Kidney (tissue), 14 donors: ENCODE results near the gene TIAM2. TPM values are rescaled to one million over a fixed set of nuclear protein-coding genes. Genes with fewer than 3 reads are reported as not detected.

Experiments used
- DNase-seq, 5 donors: peaks; one replicate each; pipeline ENCODE4 v3.0.0-alpha.2; 2013 to 2020
- FAIRE-seq: peaks from 2 replicates; lab custom pipeline; 2012; peaks lifted over from hg19 to GRCh38; lab: Jason Lieb, UNC
- H3K27ac ChIP-seq, 2 donors: one replicate each; pipeline ENCODE4 v1.7.0; 2013; ENCODE audit warnings: low read depth in 2 of 2, low read length in 2 of 2, inconsistent platforms in 1 of 2
- H3K27me3 ChIP-seq: one replicate; pipeline ENCODE4 v1.7.1; 2013; ENCODE audit warnings: low read length, inconsistent platforms; ENCODE audit not compliant: control insufficient read depth, insufficient read depth
- H3K36me3 ChIP-seq, 3 donors: one replicate each; pipeline versions ENCODE4 v1.7.0 to v1.7.1; 2013; ENCODE audit warnings: low read length in 3 of 3, control low read depth in 1 of 3, inconsistent platforms in 1 of 3; ENCODE audit not compliant: insufficient read depth in 3 of 3, control insufficient read depth in 2 of 3
- H3K4me1 ChIP-seq, 3 donors: one replicate each; pipeline versions ENCODE4 v1.7.0 to v1.7.1; 2013; ENCODE audit warnings: low read length in 3 of 3, inconsistent platforms in 1 of 3, low read depth in 1 of 3; ENCODE audit not compliant: control insufficient read depth in 2 of 3, insufficient read depth in 2 of 3
- H3K4me3 ChIP-seq, 3 donors: one replicate each; pipeline versions ENCODE4 v1.7.0 to v1.8.1; 2013; ENCODE audit warnings: low read length in 3 of 3, control low read depth in 1 of 3, inconsistent platforms in 1 of 3
- H3K9ac ChIP-seq, 3 donors: one replicate each; pipeline versions ENCODE4 v1.7.0 to v1.7.1; 2013; ENCODE audit warnings: low read length in 3 of 3, control low read depth in 1 of 3, inconsistent platforms in 1 of 3
- H3K9me3 ChIP-seq, 3 donors: one replicate each; pipeline versions ENCODE4 v1.7.0 to v1.7.1; 2013; ENCODE audit warnings: low read length in 3 of 3, control low read depth in 1 of 3, inconsistent platforms in 1 of 3; ENCODE audit not compliant: control insufficient read depth in 2 of 3, insufficient read depth in 1 of 3
- intact Hi-C: fragments of 100-400 bp; cut with DNase I; formaldehyde crosslinking; loops from one replicate; pipeline ENCODE4 v1.11.1; 2022
- polyA plus RNA-seq: library from polyadenylated mRNA; stranded (reverse); fragments of 350-450 nt; fragmentation: Illumina TruSeq; extraction: RNeasy Lipid Tissue Mini Kit (QIAGEN cat#74804); gene quantifications from one replicate; pipeline ENCODE4 v1.2.3, GENCODE V29; 2014; ENCODE audit warnings: low read depth, low replicate concordance; ENCODE audit not compliant: insufficient read depth
- total RNA-seq: library from RNA; stranded (reverse); fragmentation: NEBNext Ultra II Directional; extraction: Animal tissue kit (Norgen Biotek cat#: 25700); gene quantifications from one replicate; pipeline ENCODE4 v1.2.1, GENCODE V29; 2021
- TF ChIP-seq, protein P1 (sequence below): IDR thresholded peaks from 3 replicates; pipeline ENCODE4 v1.5.1; 2012; ENCODE audit warnings: mild to moderate bottlenecking, moderate library complexity, borderline replicate concordance; ENCODE audit not compliant: insufficient read depth; ENCODE audit errors: extremely low read depth
- donor health status: control.
- donor health status: control.
- donor health status: control.
- donor health status: control.
- donor health status: control.
- donor health status: DM: yes; HTN: yes; CAD: no.
- donor health status: Normal renal cell carcinoma (clear cell type).

TIAM2 gene
- total and polyA plus RNA-seq, 2 donors from 2014 or later: 6.8 to 7.6 TPM

DNA sequence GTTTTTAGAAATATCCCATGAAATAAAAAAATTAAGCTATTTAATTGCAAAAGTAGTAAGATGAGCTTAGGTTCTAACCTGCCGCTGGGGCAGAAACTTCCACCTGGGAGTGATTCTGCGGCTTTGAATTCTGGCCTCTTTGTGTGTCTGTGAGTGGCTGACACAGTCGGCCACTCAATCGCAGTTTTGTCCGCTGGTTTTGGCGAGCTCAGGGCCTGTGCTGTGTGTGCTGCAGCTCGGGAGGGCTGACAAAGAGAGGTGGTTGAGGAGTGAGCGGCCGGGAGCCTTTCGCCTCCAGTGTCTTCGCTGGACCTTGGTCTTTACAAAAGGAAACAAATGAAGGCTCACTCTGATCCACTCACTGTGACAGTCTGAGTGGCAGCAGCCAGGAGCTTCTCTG, 128.4 kb downstream of the TIAM2 start:
- intact Hi-C loops: no loop called here
- DNase-seq: no peak
- Histone ChIP-seq H3K27ac (no peak overlapping the region), H3K36me3 (no peaks in the 10 kb centered on the region), H3K4me1 (no peaks in the 10 kb centered on the region), H3K4me3 (no peak overlapping the region), H3K27me3 (no peaks in the 10 kb centered on the region), H3K9me3 (no peaks in the 10 kb centered on the region), H3K9ac (no peak overlapping the region)
- TF ChIP-seq, protein P1, sequence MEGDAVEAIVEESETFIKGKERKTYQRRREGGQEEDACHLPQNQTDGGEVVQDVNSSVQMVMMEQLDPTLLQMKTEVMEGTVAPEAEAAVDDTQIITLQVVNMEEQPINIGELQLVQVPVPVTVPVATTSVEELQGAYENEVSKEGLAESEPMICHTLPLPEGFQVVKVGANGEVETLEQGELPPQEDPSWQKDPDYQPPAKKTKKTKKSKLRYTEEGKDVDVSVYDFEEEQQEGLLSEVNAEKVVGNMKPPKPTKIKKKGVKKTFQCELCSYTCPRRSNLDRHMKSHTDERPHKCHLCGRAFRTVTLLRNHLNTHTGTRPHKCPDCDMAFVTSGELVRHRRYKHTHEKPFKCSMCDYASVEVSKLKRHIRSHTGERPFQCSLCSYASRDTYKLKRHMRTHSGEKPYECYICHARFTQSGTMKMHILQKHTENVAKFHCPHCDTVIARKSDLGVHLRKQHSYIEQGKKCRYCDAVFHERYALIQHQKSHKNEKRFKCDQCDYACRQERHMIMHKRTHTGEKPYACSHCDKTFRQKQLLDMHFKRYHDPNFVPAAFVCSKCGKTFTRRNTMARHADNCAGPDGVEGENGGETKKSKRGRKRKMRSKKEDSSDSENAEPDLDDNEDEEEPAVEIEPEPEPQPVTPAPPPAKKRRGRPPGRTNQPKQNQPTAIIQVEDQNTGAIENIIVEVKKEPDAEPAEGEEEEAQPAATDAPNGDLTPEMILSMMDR: no peak
- no peak for FAIRE-seq

DNA sequence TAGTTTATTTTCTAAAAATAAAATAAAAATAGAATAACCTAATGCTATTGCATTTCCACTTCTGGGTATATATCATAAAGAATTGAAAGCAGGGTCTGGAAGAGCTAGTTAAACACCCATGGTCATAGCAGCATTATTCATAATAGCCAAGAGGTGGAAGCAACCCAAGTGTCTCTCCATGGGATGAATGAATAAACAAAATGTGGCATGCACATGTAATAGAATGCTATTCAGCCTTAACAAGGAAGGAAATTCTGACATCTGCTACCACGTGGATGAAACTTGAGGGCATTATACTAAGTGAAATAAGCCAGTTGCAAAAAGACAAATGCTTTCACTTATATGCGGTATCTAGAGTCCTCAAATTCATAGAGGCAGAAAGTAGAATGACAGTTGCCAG, 130.8 kb downstream of the TIAM2 start:
- H3K27ac ChIP-seq: no peak overlapping the region
- intact Hi-C loops: no loop called here
- DNase-seq: no peak
- no peak for FAIRE-seq
- H3K4me1 ChIP-seq: no peaks in the 10 kb centered on the region
- H3K9me3 ChIP-seq: no peaks in the 10 kb centered on the region
- TF ChIP-seq, protein P1: no peak
- H3K4me3 ChIP-seq: no peak overlapping the region
- H3K9ac ChIP-seq: no peak overlapping the region
- no peaks in the 10 kb centered on the region for H3K27me3 ChIP-seq
- no peaks in the 10 kb centered on the region for H3K36me3 ChIP-seq

GRCh38 chr6:155126727-155127439, 131.8 kb downstream of the TIAM2 start:
- no peaks in the 10 kb centered on the region for H3K36me3 ChIP-seq
- H3K4me3 ChIP-seq: no peak overlapping the region
- no peak overlapping the region for H3K27ac ChIP-seq
- DNase-seq (peak in 4 of 5 donors; percentile 67 to 83 (median 72)), FAIRE-seq (no peak)
- no peak overlapping the region for H3K9ac ChIP-seq
- intact Hi-C loops: no loop called here
- no peaks in the 10 kb centered on the region for H3K9me3 ChIP-seq
- TF ChIP-seq, protein P1: no peak
- no peaks in the 10 kb centered on the region for H3K4me1 ChIP-seq
- no peaks in the 10 kb centered on the region for H3K27me3 ChIP-seq
